ENCODE measurements around the gene ROR1. TPM values are rescaled to one million over a fixed set of nuclear protein-coding genes. Genes with fewer than 3 reads are reported as not detected.

Gene ROR1
- total RNA-seq, 4 donors from 2014 or later: 0.73 to 2.6 (median 1.4) TPM

GRCh38 chr1:63772876-63773275, 941 bp upstream of the ROR1 start:
- intact Hi-C loops (cut with DNase I): loop anchor here (10.0 kb wide), 1 partner anchor 362 kb away; no protein-coding TSS in a partner anchor
- no peaks in the 10 kb centered on the region for H3K27me3 ChIP-seq
- whole genome bisulfite sequencing, 2 donors: 64 to 73% methylated on average over 2 of the region's 2 CpGs
- no peak for DNase-seq
- no peak overlapping the region for H3K27ac ChIP-seq
- H3K4me1 ChIP-seq: peaks cover 4% of the 10 kb centered on the region in 2 donors
- no peak overlapping the region for H3K4me3 ChIP-seq (replicated peaks in 1 of 3)
- H3K36me3 ChIP-seq: no peaks in the 10 kb centered on the region
- no peak for TF ChIP-seq CTCF (IDR thresholded peaks at IDR 0.05)
- TF ChIP-seq POLR2A (IDR thresholded peaks at IDR 0.05): no peak
- H3K9me3 ChIP-seq: no peaks in the 10 kb centered on the region

GRCh38 chr1:63773496-63773814, 362 bp upstream of the ROR1 start:
- H3K4me1 ChIP-seq: peaks cover 4% of the 10 kb centered on the region in 2 donors
- no peak for DNase-seq
- no peak for TF ChIP-seq CTCF (IDR thresholded peaks at IDR 0.05)
- no peak for TF ChIP-seq POLR2A (IDR thresholded peaks at IDR 0.05)
- H3K4me3 ChIP-seq (replicated peaks in 1 of 3): peak overlapping the region in 1 of 3 donors; percentile 38
- H3K36me3 ChIP-seq: no peaks in the 10 kb centered on the region
- H3K9me3 ChIP-seq: no peaks in the 10 kb centered on the region
- H3K27me3 ChIP-seq: no peaks in the 10 kb centered on the region
- 8% methylated on average over 9 of the region's 9 CpGs for WGBS, 2 donors
- H3K27ac ChIP-seq: peak overlapping the region in 1 of 3 donors; percentile 51
- intact Hi-C loops (cut with DNase I): loop anchor here (10.0 kb wide), 1 partner anchor 361 kb away; no protein-coding TSS in a partner anchor

- intact Hi-C loops (cut with DNase I): loop anchor here (10.0 kb wide), 1 partner anchor 360 kb away; no protein-coding TSS in a partner anchor
Observed at GRCh38 chr1:63774617-63775417, 1.0 kb downstream of the ROR1 start.

GRCh38 chr1:63775418-63776127, 1.8 kb downstream of the ROR1 start:
- Histone ChIP-seq H3K4me3 (replicated peaks in 1 of 3) (peak overlapping the region in 1 of 3 donors; percentile 38), H3K36me3 (no peaks in the 10 kb centered on the region), H3K9me3 (no peaks in the 10 kb centered on the region), H3K4me1 (peaks cover 4% of the 10 kb centered on the region in 2 donors), H3K27ac (no peak overlapping the region), H3K27me3 (no peaks in the 10 kb centered on the region)
- intact Hi-C loops (cut with DNase I): loop anchor here (10.0 kb wide), 1 partner anchor 359 kb away; no protein-coding TSS in a partner anchor
- TF ChIP-seq POLR2A (IDR thresholded peaks at IDR 0.05): no peak
- TF ChIP-seq CTCF (IDR thresholded peaks at IDR 0.05): no peak
- no peak for DNase-seq
- 58 to 60% methylated on average over 8 of the region's 8 CpGs for WGBS, 2 donors

More at GRCh38 chr1:63774617-63775417, 1.0 kb downstream of the ROR1 start:
- TF ChIP-seq CTCF (IDR thresholded peaks at IDR 0.05) (no peak), POLR2A (IDR thresholded peaks at IDR 0.05) (no peak)
- H3K36me3 ChIP-seq: no peaks in the 10 kb centered on the region
- H3K27me3 ChIP-seq: no peaks in the 10 kb centered on the region
- H3K27ac ChIP-seq: no peak overlapping the region
- H3K4me1 ChIP-seq: peaks cover 4% of the 10 kb centered on the region in 2 donors
- 2 to 3% methylated on average over 37 to 47 of the region's 72 CpGs for WGBS, 2 donors
- H3K9me3 ChIP-seq: no peaks in the 10 kb centered on the region
- H3K4me3 ChIP-seq (replicated peaks in 1 of 3): peak overlapping the region in 2 of 3 donors; percentile 8 to 38
- peak; percentile 15 to 25 for DNase-seq

Data from thyroid gland (tissue), 4 donors.